HG02759 (cell line): ENCODE results near the gene ACBD4.

Experiments used
- ATAC-seq: cut with Tn5 transposase; IDR thresholded peaks from one replicate; pipeline ENCODE4 v1.9.1; 2021; ENCODE audit warnings: mild to moderate bottlenecking, moderate library complexity; ENCODE audit not compliant: unreplicated experiment

The ACBD4 gene

GRCh38 chr17:45177563-45177962, 42.1 kb downstream of the ACBD4 start:
- no peak for ATAC-seq

- no peak for ATAC-seq
Measured at GRCh38 chr17:45184144-45184543, 48.7 kb downstream of the ACBD4 start.

- ATAC-seq, result no peak
Measured at GRCh38 chr17:45186801-45187354, 51.4 kb downstream of the ACBD4 start.

- no peak for ATAC-seq
Measured at GRCh38 chr17:45189009-45189408, 53.5 kb downstream of the ACBD4 start.

- ATAC-seq, result no peak
Measured at GRCh38 chr17:45190503-45191255, 55.2 kb downstream of the ACBD4 start.
